Pancreas (tissue), 10 donors: Measurements from ENCODE around the gene CPSF6. TPM values are rescaled to one million over a fixed set of nuclear protein-coding genes. Genes with fewer than 3 reads are reported as not detected.
"Not testable (repeated sequence)": the region's sequence is repeated elsewhere in the genome, so short reads cannot be mapped to it uniquely, and the experiment has no call there.

Experiments
- ATAC-seq, 4 donors: fragments of 200-7000 bp; cut with Tn5 transposase; one replicate each; pipeline versions ENCODE4 v1.8.0 to v1.9.1; 2020; ENCODE audit warnings: mild to moderate bottlenecking in 4 of 4, moderate library complexity in 4 of 4
- DNase-seq, 6 donors: peaks; one replicate each; pipeline ENCODE4 v3.0.0-alpha.2; 2020
- FAIRE-seq: peaks from 2 replicates; lab custom pipeline; 2012; peaks lifted over from hg19 to GRCh38; lab: Jason Lieb, UNC
- H3K27ac ChIP-seq, 4 donors: fragments of 200-600 bp; sonication (generic); 1 replicate in 3 of 4; 2 replicates in 1 of 4; pipeline versions ENCODE4 v1.5.0 to v1.8.0; 2020
- H3K27me3 ChIP-seq, 4 donors: fragments of 200-600 bp; one replicate each; pipeline ENCODE4 v1.8.0; 2021
- H3K36me3 ChIP-seq, 3 donors: fragments of 200-600 bp; sonication (generic) in 1 of 3; one replicate each; pipeline versions ENCODE4 v1.5.0 to v1.8.0; 2020 to 2021
- H3K4me1 ChIP-seq, 3 donors: fragments of 200-600 bp; one replicate each; pipeline ENCODE4 v1.8.0; 2021
- H3K4me3 ChIP-seq, 4 donors: fragments of 200-600 bp; sonication (generic) in 2 of 4; one replicate each; pipeline versions ENCODE4 v1.5.0 to v1.8.0; 2020 to 2021
- H3K9me3 ChIP-seq, 4 donors: fragments of 200-600 bp; one replicate each; pipeline ENCODE4 v1.8.0; 2021
- CTCF ChIP-seq, 4 donors: fragments of 200-600 bp; sonication (generic) in 3 of 4; IDR thresholded peaks; one replicate each; pipeline versions ENCODE4 v1.5.0 to v1.8.0; 2021; ENCODE audit warnings: antibody characterized with exemption in 4 of 4
- WGBS, 2 donors: extraction: QIAGEN DNeasy Blood & Tissue Kit; methylation state at CpG; one replicate each; pipeline ENCODE4 v1.1.7; 2013; 5-methylcytosine and 5-hydroxymethylcytosine counted together
- intact Hi-C, 3 donors: fragments of 100-400 bp; cut with DNase I; formaldehyde crosslinking; loops; one replicate each; pipeline versions ENCODE4 v1.11.1 to v1.14.2; 2022
- polyA plus RNA-seq, 2 donors: library from polyadenylated mRNA; stranded (reverse); fragments of 200-250 nt; gene quantifications; one replicate each; pipeline ENCODE4 v1.2.3, GENCODE V29; 2013
- total RNA-seq, 6 donors: library from RNA; stranded (reverse); fragmentation: NEBNext Ultra II Directional in 4 of 6; extraction: Animal tissue kit (Norgen Biotek cat#: 25700) in 4 of 6; gene quantifications; one replicate each; pipeline versions ENCODE4 v1.2.1 to v1.2.4, GENCODE V29; 2021 to 2023
- donor health status: healthy with polysubstance abuse.
- donor health status: DM: no; HTN: no; CAD: no; lungs with moderate emphysema.
- donor health status: DM: no; HTN: no; CAD: no.
- donor health status: control.
- donor health status: control.
- donor health status: Bipolar disorder and iron deficiency.
- donor health status: DM: yes; HTN: yes; CAD: no.
- donor health status: DM: no; HTN: no; CAD: no.
- donor health status: DM: no; HTN: no; CAD: no.
- donor health status: DM: yes; HTN: yes; CAD: no.

Gene CPSF6
- total and polyA plus RNA-seq, 8 donors: 14.1 to 34.2 (median 25.1) TPM

- TF ChIP-seq CTCF (IDR thresholded peaks at IDR 0.05): no peak
- no peaks in the 10 kb centered on the region for H3K4me1 ChIP-seq
- no peak for FAIRE-seq
- no peak for ATAC-seq
- no peaks in the 10 kb centered on the region for H3K36me3 ChIP-seq
- H3K9me3 ChIP-seq: no peaks in the 10 kb centered on the region
- WGBS, 2 donors: 78 to 85% methylated on average over 2 of the region's 2 CpGs
- intact Hi-C loops: loop anchor here in 1 of 3 donors (10.0 kb wide), 1 partner anchor 266 kb away; no protein-coding TSS in a partner anchor
- DNase-seq: no peak
- H3K27ac ChIP-seq: no peak overlapping the region
- H3K27me3 ChIP-seq: no peaks in the 10 kb centered on the region
- no peak overlapping the region for H3K4me3 ChIP-seq
Measured at GRCh38 chr12:69298947-69299346, 59.6 kb downstream of the CPSF6 start.

- Histone ChIP-seq H3K27me3 (no peaks in the 10 kb centered on the region), H3K27ac (no peak overlapping the region), H3K9me3 (no peaks in the 10 kb centered on the region), H3K4me1 (no peaks in the 10 kb centered on the region), H3K36me3 (no peaks in the 10 kb centered on the region), H3K4me3 (no peak overlapping the region)
- DNase-seq (no peak), ATAC-seq (no peak), FAIRE-seq (no peak)
- 95 to 97% methylated on average over 1 of the region's 1 CpG for WGBS, 2 donors
- intact Hi-C loops: no loop called here
- TF ChIP-seq CTCF (IDR thresholded peaks at IDR 0.05): no peak
Measured at GRCh38 chr12:69304284-69304683, 64.9 kb downstream of the CPSF6 start.

GRCh38 chr12:69309461-69309860, 70.1 kb downstream of the CPSF6 start:
- Histone ChIP-seq H3K4me3 (no peak overlapping the region), H3K36me3 (no peaks in the 10 kb centered on the region), H3K27ac (no peak overlapping the region), H3K27me3 (no peaks in the 10 kb centered on the region), H3K9me3 (no peaks in the 10 kb centered on the region), H3K4me1 (no peaks in the 10 kb centered on the region)
- FAIRE-seq (no peak), DNase-seq (no peak), ATAC-seq (peak in 1 of 4 donors; percentile 18)
- TF ChIP-seq CTCF (IDR thresholded peaks at IDR 0.05): no peak
- intact Hi-C loops: no loop called here
- WGBS, 2 donors: 51 to 56% methylated on average over 3 of the region's 3 CpGs

- ATAC-seq (no peak), DNase-seq (no peak), FAIRE-seq (no peak)
- 95 to 99% methylated on average over 3 of the region's 3 CpGs for WGBS, 2 donors
- H3K36me3 ChIP-seq: no peaks in the 10 kb centered on the region
- no peaks in the 10 kb centered on the region for H3K27me3 ChIP-seq
- no peaks in the 10 kb centered on the region for H3K4me1 ChIP-seq
- no peak for TF ChIP-seq CTCF (IDR thresholded peaks at IDR 0.05)
- intact Hi-C loops: no loop called here
- H3K27ac ChIP-seq: no peak overlapping the region
- no peak overlapping the region for H3K4me3 ChIP-seq
- no peaks in the 10 kb centered on the region for H3K9me3 ChIP-seq
Measured at GRCh38 chr12:69313209-69313608, 73.8 kb downstream of the CPSF6 start.

GRCh38 chr12:69316784-69317183, 77.4 kb downstream of the CPSF6 start:
- H3K27ac ChIP-seq, H3K4me1 ChIP-seq, H3K36me3 ChIP-seq, H3K9me3 ChIP-seq, DNase-seq, ATAC-seq, intact Hi-C loops, FAIRE-seq, H3K27me3 ChIP-seq, H3K4me3 ChIP-seq: not testable (repeated sequence)

- H3K4me1 ChIP-seq, H3K9me3 ChIP-seq, DNase-seq, H3K4me3 ChIP-seq, H3K27ac ChIP-seq, ATAC-seq, H3K36me3 ChIP-seq, FAIRE-seq, intact Hi-C loops, H3K27me3 ChIP-seq: not testable (repeated sequence)
- WGBS, 2 donors: 79 to 83% methylated on average over 2 of the region's 2 CpGs
Measured at GRCh38 chr12:69317233-69317632, 77.9 kb downstream of the CPSF6 start.
